HG02623 (cell line): Measurements from ENCODE around the gene PDC.
A peak's percentile ranks its signal among the peaks of the same experiment; 100 is the strongest.

ENCODE experiments used
- ATAC-seq: cut with Tn5 transposase; IDR thresholded peaks from one replicate; pipeline ENCODE4 v1.9.1; 2021; ENCODE audit warnings: moderate library complexity; ENCODE audit not compliant: unreplicated experiment

PDC gene

DNA sequence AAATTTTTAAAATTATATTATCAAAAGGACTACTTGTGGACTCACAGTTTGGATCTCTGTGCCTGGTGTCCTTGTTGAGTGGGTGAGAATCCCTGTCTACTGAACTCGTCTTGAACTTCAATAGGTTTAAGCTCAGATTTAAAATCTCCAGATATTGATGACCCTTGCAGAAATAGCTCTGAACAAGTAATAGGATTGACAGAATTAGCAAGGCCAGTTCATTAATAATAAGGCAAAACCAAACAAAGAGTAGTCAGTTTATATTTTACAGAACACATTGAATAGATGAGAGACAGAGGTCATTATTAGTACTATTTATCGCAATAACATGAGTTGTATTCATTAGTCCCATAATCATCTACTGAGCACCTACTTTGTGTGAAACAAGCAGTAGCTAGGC lies at the start of gene PDC:
TSS of gene PDC (minus strand) at position 101 of the 400 bp plus-strand sequence. CDS start 11,655 bp downstream, outside the sequence.
- no peak for ATAC-seq

DNA sequence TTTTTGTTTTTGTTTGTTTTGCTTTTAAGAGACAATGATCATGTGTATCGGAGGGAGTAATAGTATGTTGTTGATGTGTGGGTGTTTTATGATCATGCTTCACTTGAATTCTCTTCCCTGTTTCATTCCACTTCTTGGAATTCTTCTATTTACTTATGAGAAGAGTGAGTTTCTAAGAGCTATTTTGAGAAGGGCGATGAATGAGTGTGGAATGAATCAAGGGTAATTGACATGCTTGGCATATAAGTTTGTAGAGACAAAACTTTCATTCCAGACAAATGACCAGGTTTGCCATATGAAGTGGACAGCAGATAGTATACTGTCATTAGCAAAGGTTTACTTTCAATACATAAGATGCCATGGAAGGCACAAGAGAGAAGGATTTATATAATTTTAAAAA lies 42.3 kb upstream of the PDC start:
- no peak for ATAC-seq

DNA sequence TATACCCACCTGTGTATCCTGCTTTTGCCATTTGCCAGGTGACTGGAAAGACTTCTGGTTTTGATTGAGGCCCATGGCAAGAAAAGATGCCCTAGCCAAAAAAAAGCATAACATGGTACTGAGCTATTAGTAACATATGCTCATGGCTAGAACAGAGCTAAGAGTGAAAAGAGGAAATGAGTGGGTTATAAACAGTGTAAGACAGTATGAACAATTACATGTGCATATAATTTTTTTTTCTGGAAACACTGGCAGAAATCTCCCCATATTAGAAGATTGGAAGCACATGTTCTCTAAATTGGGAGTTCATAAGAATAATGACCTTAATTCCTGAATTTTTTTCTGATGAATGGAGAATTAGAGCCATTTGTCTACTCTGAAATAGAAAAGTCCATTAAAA lies 41.2 kb upstream of the PDC start:
- ATAC-seq, result peak; percentile 60

DNA sequence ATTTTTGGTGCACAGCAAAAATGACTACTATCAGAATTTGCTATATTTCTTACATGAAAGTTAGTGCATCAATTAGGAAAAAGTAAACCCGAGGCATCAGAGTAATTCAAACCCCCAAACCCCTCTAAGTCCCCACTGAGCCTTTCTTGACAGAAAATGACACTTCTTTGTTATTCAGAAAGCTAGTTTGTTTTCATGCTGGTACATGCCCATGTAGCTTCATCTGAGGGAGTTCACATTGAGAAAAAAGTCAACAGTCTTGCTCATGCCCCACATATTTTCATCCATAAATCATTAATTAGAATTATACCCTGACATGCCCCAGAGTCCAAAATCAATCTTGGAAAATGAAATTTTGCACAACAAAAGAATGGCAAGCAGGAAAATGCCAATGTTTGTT lies 39.9 kb upstream of the PDC start:
- ATAC-seq, result no peak

DNA sequence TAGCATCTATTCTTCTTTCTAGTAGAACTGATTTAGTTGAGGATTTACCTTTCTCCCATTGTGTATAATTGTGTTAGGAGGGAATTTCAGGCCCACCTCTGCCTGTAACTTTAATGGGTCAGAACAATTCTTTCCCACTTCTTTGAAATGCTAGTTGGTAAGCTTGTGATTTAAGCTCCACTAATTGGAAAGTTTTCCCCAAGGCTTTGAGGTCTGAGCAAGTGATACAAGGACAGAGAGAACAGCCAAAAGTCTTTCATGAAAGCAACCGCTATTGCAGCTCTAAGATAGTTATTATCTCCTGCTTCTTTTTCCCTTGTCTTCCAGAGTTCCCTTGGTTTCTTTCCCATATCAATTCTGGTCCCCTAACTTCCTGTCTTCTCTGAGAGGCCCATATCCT lies 38.7 kb upstream of the PDC start:
- no peak for ATAC-seq

DNA sequence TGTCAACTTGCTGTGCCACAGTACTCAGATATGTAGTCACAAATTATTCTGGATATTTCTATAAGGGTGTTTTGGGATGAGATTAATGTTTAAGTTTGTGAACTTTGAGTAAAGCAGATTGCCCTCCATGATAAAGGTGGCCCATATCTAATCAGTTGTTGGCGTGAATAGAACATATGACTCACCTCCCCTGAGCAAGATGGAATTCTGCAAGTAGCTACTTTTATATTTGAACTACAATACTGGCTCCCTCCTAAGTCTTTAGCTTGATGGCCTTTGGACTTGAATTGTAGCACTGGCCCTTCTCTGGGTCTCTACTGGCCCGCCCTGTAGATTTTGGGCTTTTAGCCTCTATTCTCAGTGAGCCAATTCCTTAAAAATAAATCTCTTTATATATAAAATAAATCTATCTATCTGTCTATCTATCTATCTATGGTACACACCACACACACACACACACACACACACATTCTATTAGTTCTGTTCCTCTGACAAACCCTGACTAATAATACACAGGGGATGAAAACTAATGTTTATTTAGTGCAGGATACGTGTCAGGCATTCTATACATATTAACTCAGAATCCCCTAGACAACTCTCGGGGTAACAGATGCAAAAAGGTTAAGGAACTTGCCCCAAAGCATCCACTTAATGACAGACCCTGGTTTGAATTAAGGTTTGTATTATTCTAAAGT lies 37.9 kb upstream of the PDC start:
- no peak for ATAC-seq

DNA sequence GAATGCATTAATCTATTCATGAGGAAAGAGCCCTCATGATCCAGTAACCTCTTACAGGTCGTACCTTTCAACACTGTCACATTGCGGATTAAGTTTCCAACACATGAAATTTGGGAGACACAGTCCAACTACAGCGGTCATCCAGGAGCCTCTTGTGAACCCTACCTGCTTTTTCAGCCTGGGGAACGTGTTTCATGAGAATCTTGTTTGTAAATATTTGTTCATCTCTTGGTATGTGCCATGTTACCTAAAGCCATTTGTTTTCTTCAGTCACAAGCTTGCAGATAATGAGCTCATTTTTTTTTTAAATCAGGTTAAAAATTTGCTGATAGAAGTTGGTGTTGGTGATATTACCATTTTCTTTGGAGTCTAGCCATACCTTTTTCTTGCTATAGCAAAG lies 37.2 kb upstream of the PDC start:
- ATAC-seq, result no peak

DNA sequence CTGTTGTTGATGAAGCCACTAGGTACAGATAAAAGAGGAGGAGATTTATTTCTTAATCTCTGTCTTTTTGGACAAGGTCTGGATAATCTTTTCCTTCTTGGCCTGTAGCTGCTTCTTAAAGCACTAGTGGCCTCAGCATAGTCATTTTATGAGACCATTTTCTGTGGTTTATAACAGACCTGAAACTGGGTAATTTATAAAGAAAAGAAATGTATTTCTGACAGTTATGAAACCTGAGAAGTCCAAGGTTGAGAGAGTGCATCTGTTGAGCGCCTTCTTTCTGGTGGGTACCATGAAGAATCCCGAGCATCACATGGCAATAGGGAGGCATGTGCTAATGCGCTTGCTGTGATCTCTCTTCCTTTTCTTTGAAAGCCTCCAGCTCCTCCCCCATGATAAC lies 36.7 kb upstream of the PDC start:
- no peak for ATAC-seq

DNA sequence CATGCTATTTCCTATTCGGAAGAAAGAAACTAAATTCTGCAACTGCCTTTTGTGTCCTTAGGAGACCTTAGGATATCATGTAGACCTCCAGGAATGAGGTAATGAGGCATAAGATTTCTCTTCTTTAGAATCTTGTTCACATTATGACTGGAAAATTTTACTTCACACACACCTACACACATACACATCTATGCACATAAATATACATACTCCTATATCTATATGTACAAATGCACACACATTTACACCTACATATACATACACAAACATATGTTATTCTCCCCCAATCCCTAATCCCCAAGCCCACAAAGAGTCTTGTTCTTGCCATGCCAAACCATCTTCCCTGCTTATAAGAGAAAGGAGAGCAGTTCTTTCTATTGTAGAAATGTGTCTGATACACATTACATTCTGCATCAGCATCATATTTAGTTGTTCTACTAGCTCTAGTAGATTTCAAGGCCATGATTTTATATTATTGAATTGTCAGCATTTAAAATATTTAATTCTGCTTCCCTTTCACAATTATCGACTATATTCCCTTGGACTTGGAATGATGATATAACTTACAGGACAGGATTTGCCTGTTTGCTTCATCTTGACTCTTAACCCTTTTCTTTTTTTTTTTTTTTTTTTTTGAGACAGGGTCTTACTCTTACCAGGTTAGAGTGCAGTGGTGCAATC lies 35.4 kb upstream of the PDC start:
- ATAC-seq, result no peak

DNA sequence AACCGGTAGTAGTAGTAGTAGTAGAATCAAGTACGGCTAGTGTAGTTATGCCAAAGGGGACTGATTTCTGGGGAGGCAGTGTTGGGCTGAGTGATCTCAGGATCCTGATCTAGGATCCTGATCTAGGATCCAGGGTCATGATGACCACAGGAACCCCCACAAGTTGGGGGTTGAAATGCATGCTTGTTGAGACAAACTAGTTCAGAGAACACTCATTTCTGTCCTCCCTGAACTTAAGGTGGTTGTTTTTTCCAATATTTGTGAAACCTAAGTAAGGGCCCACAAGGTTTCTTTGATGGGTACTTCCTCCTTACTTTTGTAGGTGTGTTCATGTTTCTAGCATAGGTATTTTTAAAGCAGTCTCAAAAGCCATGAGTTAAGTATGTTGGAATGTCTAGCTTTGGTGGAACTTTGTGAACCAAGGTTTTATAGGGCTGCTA lies 33.9 kb upstream of the PDC start:
- peak; percentile 50 for ATAC-seq

DNA sequence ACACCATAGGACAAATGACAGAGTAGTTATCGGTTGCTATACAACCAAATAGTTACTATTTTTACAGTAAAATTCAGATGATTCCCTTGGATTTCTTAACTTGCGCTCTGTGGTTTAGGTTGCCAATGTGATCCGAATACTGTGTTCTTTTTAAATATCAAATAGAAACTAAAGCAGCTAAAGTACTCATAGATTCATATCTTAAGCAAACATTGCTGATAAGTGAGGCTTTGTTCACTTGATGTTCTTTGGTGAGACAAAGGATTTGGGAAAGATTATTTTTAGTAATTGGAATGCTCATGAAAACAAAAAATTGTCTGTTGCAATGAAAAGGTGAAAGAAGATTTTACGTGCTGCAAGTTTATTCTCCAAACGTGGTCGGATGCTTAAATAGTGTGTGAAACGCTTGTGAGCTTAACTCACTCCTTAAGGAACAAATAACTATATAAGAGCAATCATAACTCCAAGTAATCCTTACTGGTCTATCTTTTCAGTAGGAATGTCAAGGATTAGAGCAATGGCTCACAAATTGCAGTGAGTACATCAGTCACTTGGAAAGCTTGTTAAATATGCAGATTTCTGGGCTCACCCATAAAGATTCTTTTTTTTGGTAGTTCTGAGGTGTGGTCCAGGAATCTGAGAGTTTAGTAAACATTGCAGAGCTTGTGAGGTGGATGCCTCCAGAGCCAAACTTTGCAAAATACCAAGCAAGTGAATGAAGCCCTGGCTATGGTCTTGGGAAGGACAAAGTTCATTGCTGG lies 31.8 kb upstream of the PDC start:
- ATAC-seq, result no peak

DNA sequence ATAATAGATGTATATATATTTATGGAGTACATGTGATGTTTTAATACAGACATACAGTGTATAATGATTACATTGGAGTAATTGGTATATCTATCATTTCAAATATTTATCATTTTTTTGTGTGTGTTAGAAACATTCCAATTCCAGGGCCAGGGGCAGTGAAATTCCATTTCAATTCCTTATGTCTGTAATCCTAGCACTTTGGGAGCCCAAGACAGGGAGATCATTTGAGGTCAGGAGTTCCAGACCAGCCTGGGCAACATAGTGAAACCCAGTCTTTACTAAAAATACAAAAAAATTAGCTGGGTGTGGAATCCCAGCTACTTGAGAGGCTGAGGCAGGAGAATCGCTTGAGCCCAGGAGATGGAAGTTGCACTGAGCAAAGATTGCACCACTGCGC lies 30.4 kb upstream of the PDC start:
- ATAC-seq, result no peak

DNA sequence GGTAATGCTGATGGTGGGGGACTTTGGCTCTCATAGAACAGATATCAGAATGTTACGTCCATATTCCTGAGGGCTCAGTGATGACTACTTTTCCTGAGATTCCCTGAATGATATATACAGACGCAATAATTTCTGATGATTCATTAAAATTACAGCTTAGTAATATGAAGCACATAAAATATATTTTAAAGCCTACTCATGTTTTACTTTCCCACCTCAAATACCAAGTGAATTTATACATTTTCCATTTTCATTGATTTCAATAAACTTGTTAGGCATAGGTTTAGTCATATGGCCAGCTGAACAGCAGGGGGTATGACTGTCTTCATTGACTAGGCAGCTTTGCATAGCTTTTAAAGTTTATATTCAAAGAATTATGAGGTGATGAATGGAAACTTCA lies 26.2 kb upstream of the PDC start:
- no peak for ATAC-seq

DNA sequence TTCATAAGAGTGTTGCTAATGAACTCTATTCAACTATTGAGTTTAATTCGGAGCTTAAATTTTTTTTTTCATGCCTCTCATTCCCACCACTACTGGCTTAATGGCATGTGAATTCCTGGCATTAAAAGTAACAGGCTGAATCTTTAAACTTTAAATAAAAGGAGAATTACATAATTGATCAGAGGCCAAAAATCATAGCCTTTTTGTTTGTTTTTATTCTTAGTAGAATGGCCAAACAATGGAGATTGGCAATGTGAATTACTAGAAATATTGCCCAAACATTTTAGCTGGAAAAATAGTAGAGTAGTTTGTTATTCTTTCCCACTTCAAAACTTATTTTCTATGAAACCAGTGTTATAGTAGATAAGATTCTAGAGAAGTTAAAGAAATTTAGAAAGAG lies 25.1 kb upstream of the PDC start:
- no peak for ATAC-seq

DNA sequence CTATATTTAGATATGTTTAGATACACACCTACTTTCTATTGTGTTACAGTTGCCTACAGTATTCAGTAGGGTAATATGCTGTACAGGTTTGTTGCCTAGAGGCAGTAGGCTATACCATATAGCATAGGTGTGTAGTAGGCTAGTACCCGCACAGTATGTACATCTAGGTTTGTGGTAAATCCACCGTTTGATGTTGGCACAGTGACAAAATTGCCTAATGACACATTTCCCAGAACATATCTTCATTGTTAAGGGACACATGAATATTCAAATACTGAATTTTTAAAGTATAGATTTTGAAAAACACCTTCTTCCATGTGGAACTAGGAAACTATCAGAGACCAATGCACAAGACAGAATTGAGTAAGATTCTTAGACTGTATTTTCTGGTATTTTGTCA lies 22.6 kb upstream of the PDC start:
- no peak for ATAC-seq

DNA sequence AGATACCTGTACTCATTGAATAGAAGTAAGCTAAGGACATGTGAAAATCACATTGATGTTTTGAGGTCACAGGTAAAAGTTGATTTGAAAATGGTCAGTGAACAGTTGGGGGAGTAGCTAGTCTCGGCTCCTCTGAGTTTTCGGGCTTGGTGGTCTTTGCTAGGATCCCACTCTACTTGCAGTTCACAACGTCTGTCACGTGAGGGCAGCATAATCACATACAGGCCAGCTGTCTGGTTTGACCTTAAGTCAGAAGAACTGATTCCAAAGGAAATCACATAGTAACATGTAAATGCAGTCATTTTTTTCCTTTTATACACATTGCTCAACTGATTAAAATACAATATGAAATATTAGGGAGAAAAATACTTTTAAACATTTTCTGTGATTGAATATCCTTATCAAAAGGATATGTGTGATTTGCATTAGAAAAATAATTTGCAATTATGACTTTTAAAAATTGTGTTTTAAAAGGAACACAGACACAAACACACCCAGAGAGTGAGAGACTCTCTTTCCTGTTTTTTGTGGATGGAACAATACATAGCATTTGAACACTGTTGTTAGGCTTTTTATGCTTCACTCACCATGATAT lies 21.8 kb upstream of the PDC start:
- ATAC-seq, result peak; percentile 80

DNA sequence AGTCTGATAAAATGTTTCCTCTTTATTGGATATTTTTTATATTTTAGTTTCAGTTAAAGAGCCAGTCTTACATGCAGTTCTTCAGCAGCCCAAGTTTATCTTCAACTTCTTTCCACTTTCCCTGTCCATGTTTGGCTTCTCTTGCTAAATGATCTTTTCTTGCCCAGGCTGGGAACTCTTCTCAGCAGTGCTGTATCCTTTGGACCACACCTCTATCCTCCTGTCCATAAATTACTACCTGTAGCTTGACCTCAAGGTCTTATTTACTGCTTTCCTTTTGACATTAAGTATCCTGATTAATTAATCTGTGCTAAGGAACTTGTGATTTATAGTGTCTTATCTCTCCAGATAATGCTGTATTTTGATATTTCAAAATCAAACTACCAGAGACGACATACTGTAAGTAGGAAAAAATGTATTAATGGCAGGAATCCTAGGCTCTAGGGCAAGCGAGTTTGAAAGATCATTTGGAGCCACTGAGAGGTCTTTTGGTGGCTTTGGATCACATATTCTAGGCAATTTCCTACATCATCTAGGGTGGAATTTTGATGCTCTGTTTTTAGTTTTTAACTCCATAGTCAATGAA lies 20.5 kb upstream of the PDC start:
- no peak for ATAC-seq

DNA sequence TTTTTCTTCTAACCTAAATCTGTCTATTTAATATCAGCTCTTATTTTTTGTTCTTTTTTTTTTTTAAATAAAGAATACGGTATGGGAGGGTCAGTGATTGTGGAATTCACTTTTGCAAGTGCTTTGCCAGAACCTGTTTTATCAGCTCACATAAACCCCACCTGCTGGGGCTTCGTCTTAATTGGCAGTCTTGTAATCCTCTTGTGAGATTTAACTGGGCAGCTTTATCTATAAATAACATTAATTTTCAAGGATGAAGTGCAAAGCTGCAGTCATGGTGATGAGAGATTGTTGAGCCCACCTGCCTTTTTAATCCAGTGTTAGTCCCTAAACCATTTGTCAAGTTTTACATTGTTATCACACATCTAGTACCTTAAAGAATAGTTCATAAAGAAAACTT lies 18.2 kb upstream of the PDC start:
- no peak for ATAC-seq

DNA sequence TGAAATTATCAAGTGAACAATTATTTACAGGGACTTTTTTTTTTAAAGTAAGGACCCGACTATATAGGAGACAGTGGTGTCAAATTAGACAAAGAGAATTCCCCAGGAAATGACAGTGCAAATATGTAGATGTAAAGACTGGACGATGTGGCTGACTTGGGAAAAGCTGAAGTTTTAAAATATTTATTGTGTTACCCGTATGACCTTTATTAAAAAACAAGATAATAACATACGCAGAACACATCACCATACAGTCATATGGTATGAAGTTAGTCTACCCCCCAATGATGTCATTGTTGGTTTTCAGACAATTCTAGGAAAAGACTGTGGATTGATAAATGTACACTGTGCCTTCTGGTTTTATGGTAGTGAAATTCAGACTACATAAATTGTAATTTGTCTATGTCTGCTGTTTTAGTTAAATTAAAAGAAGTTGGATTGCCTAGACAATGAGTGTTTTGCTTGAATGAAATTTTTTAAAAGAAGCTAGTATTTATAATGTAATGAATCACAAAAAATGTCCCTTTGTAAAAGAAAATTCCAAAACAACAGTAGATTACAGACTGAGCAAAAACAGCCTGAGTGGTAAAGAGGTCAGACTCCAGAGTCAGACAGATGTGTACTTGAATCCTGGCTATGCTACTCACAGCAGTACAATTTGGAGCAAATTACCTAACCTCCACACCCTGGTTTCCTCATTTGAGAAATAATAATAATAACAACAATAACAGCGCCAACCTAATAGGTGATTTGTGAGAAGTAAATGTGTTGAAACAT lies 15.5 kb upstream of the PDC start:
- ATAC-seq, result no peak

DNA sequence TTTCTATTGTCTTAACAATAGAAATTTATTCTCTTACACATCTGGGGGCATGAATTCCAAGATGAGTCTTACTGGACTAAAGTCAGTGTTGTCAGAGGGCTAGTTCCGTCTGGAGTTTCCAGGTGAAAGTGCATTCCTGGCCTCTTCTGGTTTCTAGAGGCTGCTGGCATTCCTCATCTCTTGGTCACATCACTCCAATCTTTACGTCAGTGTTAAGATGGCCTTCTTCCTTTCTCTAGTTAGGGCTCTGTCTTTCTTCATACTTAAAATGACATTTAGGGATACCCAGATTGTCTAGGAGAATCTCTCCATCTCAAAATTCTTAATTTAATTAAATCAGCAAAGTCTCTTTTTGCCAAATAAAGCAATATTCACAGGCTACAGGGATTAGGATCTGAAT lies 13.3 kb upstream of the PDC start:
- no peak for ATAC-seq

DNA sequence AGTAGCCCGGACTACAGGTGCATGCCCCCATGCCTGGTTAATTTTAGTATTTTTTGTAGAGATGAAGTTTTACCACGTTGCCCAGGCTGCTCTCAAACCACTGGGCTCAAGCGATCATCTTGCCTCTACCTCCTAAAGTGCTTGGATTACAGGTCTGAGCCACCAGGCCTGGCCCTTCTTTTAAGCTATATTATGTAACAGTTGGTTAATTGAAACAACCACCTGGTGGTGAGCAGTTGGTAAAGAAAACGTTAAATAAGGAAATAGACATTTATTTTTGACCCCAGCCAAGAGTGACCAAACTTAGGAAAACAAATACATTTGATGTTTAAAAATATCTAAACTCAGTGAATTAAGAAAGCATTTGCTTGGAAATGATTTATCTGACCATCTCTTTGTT lies 12.1 kb upstream of the PDC start:
- ATAC-seq, result no peak
